Endodermal cell (in vitro differentiated cells): Measurements from ENCODE around the gene CPD. TPM values are rescaled to one million over a fixed set of nuclear protein-coding genes. Genes with fewer than 3 reads are reported as not detected.

Experiments
- DNase-seq: peaks from one replicate; pipeline ENCODE4 v3.0.0-alpha.2; 2017
- H3K27ac ChIP-seq: 2 replicates; pipeline ENCODE4 v1.5.1; 2013; ENCODE audit warnings: mild to moderate bottlenecking, low read depth, low read length, moderate library complexity
- H3K27me3 ChIP-seq: 2 replicates; pipeline ENCODE4 v1.6.1; 2013; ENCODE audit warnings: mild to moderate bottlenecking, low read length, moderate library complexity; ENCODE audit not compliant: insufficient read depth, control insufficient read depth, poor library complexity, severe bottlenecking
- H3K36me3 ChIP-seq: 2 replicates; pipeline ENCODE4 v1.7.0; 2013; ENCODE audit warnings: mild to moderate bottlenecking, low read length, moderate library complexity; ENCODE audit not compliant: control insufficient read depth, insufficient read depth
- H3K4me1 ChIP-seq: one replicate; pipeline ENCODE4 v1.7.0; 2013; ENCODE audit warnings: low read length; ENCODE audit not compliant: control insufficient read depth, insufficient read depth
- H3K4me3 ChIP-seq: 2 replicates; pipeline ENCODE4 v1.5.1; 2013; ENCODE audit warnings: mild to moderate bottlenecking, low read length, moderate library complexity
- H3K9ac ChIP-seq: 2 replicates; pipeline ENCODE4 v1.6.1; 2013; ENCODE audit warnings: mild to moderate bottlenecking, low read length, moderate library complexity; ENCODE audit not compliant: poor library complexity, severe bottlenecking; ENCODE audit errors: extremely low read depth
- H3K9me3 ChIP-seq: 2 replicates; pipeline ENCODE4 v1.6.1; 2013; ENCODE audit warnings: mild to moderate bottlenecking, low read length, moderate library complexity; ENCODE audit not compliant: control insufficient read depth
- H3K27ac Mint-ChIP-seq: 2 replicates; pipeline ENCODE4 v1.8.0; 2020; ENCODE audit warnings: mixed read lengths
- H3K27me3 Mint-ChIP-seq: 2 replicates; pipeline ENCODE4 v1.8.0; 2021; ENCODE audit warnings: mild to moderate bottlenecking, mixed read lengths; ENCODE audit not compliant: insufficient read depth
- H3K36me3 Mint-ChIP-seq: 2 replicates; pipeline ENCODE4 v1.8.0; 2020; ENCODE audit warnings: low read depth, mixed read lengths
- H3K4me1 Mint-ChIP-seq: 2 replicates; pipeline ENCODE4 v1.8.0; 2020; ENCODE audit warnings: mixed read lengths
- H3K4me3 Mint-ChIP-seq: 2 replicates; pipeline ENCODE4 v1.8.0; 2020; ENCODE audit warnings: mild to moderate bottlenecking, moderate library complexity, mixed read lengths
- H3K9me3 Mint-ChIP-seq: 2 replicates; pipeline ENCODE4 v1.8.0; 2020; ENCODE audit warnings: mild to moderate bottlenecking, mixed read lengths
- CTCF ChIP-seq: fragments of 200-600 bp; sonication (generic); conservative IDR thresholded peaks from 2 replicates; pipeline ENCODE4 v1.5.0; 2021; ENCODE audit warnings: antibody characterized with exemption, mild to moderate bottlenecking
- WGBS, 2 experiments: methylation state at CpG; one replicate each; pipeline versions ENCODE4 v1.1.5 to v1.1.7; 2013; ENCODE audit warnings: missing lambda C conversion rate in 2 of 2, mixed read lengths in 1 of 2; ENCODE audit not compliant: insufficient coverage in 1 of 2, insufficient read length in 1 of 2; 5-methylcytosine and 5-hydroxymethylcytosine counted together
- total RNA-seq, 2 donors: library from RNA; stranded (reverse); fragmentation: NEBNext Ultra II Directional in 1 of 2; extraction: Animal tissue kit (Norgen Biotek cat#: 25700) in 1 of 2; gene quantifications; 2 replicates in 1 of 2; 3 replicates in 1 of 2; pipeline ENCODE4 v1.2.1, GENCODE V29; 2021

The CPD gene
- total RNA-seq, 2 donors from 2014 or later, result 81.7 to 82.1 TPM

- H3K4me1 ChIP-seq, result peaks cover 12% of the 10 kb centered on the region
- Mint-ChIP-seq H3K36me3 (no peaks in the 10 kb centered on the region), H3K4me3 (no peak overlapping the region), H3K27ac (no peak overlapping the region), H3K9me3 (no peaks in the 10 kb centered on the region), H3K27me3 (no peaks in the 10 kb centered on the region), H3K4me1 (peaks cover 31% of the 10 kb centered on the region)
- no peaks in the 10 kb centered on the region for H3K27me3 ChIP-seq
- WGBS, 2 experiments, result 95 to 100% methylated on average over 4 of the region's 4 CpGs
- H3K4me3 ChIP-seq, result no peak overlapping the region
- no peak overlapping the region for H3K9ac ChIP-seq
- peak overlapping the region; percentile 10 for H3K27ac ChIP-seq
- no peak for TF ChIP-seq CTCF
- H3K36me3 ChIP-seq, result no peaks in the 10 kb centered on the region
- H3K9me3 ChIP-seq, result no peaks in the 10 kb centered on the region
- no peak for DNase-seq
Observed at GRCh38 chr17:30343796-30344195, 34.9 kb upstream of the CPD start.

- Histone ChIP-seq H3K36me3 (no peaks in the 10 kb centered on the region), H3K4me3 (no peak overlapping the region), H3K9ac (no peak overlapping the region), H3K4me1 (peaks cover 12% of the 10 kb centered on the region), H3K9me3 (no peaks in the 10 kb centered on the region), H3K27me3 (no peaks in the 10 kb centered on the region), H3K27ac (peak overlapping the region; percentile 10)
- Mint-ChIP-seq H3K4me3 (no peak overlapping the region), H3K9me3 (no peaks in the 10 kb centered on the region), H3K27ac (no peak overlapping the region), H3K4me1 (peaks cover 31% of the 10 kb centered on the region), H3K36me3 (no peaks in the 10 kb centered on the region), H3K27me3 (no peaks in the 10 kb centered on the region)
- 79 to 89% methylated on average over 9 of the region's 9 CpGs for WGBS, 2 experiments
- no peak for DNase-seq
- TF ChIP-seq CTCF, result no peak
Observed at GRCh38 chr17:30344283-30345088, 34.2 kb upstream of the CPD start.

GRCh38 chr17:30345089-30345433 lies 33.7 kb upstream of the CPD start:
- Mint-ChIP-seq H3K9me3 (no peaks in the 10 kb centered on the region), H3K27me3 (no peaks in the 10 kb centered on the region), H3K4me3 (no peak overlapping the region), H3K36me3 (no peaks in the 10 kb centered on the region), H3K27ac (no peak overlapping the region), H3K4me1 (peaks cover 28% of the 10 kb centered on the region)
- DNase-seq, result no peak
- Histone ChIP-seq H3K4me1 (peaks cover 12% of the 10 kb centered on the region), H3K9ac (no peak overlapping the region), H3K36me3 (no peaks in the 10 kb centered on the region), H3K4me3 (no peak overlapping the region), H3K9me3 (no peaks in the 10 kb centered on the region), H3K27me3 (no peaks in the 10 kb centered on the region), H3K27ac (no peak overlapping the region)
- WGBS, 2 experiments, result 98 to 100% methylated on average over 2 of the region's 2 CpGs
- no peak for TF ChIP-seq CTCF
